ENCODE results near the gene MRPS21. TPM values are rescaled to one million over a fixed set of nuclear protein-coding genes. Genes with fewer than 3 reads are reported as not detected.
"Not testable (repeated sequence)": the region's sequence is repeated elsewhere in the genome, so short reads cannot be mapped to it uniquely, and the experiment has no call there.

MRPS21 gene
- total RNA-seq, 4 donors from 2014 or later = 28.6 to 59.3 (median 38.6) TPM

DNA sequence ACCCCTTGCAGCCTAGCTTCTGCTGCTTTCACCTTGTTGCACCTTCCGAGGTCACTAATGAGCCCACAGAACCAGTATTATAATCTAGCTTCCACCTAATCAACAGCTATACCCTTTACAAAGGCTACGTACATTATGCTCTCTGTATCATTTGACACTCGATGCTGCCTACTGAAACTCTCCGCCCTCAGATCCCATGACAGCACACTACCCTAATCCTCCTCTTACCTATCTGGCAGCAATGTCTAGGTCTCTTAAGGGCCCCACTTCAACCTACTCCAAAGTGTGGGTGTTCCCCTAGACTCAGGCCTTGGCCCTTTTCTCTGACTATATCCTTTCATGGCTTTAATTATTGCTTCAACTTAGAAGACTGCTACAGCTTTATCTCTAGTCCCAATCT, 4.8 kb upstream of the MRPS21 start:
- intact Hi-C loops (cut with DNase I; ENCODE audit: low total_unique reads) = no loop called here
- H3K4me1 ChIP-seq = peaks cover 0 to 3% of the 10 kb centered on the region in 2 donors
- H3K4me3 ChIP-seq = no peak overlapping the region
- TF ChIP-seq POLR2A (IDR thresholded peaks at IDR 0.05) = no peak
- TF ChIP-seq, protein P1, sequence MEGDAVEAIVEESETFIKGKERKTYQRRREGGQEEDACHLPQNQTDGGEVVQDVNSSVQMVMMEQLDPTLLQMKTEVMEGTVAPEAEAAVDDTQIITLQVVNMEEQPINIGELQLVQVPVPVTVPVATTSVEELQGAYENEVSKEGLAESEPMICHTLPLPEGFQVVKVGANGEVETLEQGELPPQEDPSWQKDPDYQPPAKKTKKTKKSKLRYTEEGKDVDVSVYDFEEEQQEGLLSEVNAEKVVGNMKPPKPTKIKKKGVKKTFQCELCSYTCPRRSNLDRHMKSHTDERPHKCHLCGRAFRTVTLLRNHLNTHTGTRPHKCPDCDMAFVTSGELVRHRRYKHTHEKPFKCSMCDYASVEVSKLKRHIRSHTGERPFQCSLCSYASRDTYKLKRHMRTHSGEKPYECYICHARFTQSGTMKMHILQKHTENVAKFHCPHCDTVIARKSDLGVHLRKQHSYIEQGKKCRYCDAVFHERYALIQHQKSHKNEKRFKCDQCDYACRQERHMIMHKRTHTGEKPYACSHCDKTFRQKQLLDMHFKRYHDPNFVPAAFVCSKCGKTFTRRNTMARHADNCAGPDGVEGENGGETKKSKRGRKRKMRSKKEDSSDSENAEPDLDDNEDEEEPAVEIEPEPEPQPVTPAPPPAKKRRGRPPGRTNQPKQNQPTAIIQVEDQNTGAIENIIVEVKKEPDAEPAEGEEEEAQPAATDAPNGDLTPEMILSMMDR (IDR thresholded peaks at IDR 0.05) = no peak
- H3K36me3 ChIP-seq = no peaks in the 10 kb centered on the region
- no peaks in the 10 kb centered on the region for H3K27me3 ChIP-seq
- DNase-seq = no peak
- H3K27ac ChIP-seq = no peak overlapping the region
- no peaks in the 10 kb centered on the region for H3K9me3 ChIP-seq

DNA sequence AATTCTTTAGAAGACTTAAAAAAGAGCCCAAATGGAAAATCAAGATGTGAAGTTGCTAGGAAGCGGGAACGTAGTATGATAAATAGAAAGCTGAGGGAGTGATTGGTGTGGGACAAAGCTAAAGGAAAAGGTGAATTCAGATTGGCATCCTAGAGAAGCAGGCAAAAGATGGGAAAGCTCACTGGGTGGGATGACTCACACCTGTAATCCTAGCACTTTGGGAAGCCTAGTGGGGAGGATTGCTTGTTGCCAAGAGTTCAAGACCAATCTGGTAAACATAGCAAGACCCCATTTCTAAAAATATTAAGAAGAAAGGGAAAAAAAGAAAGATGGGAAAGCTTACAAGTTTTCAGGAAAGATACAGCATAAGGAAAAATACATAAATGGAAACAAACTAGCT, 1.8 kb downstream of the MRPS21 start:
- no peaks in the 10 kb centered on the region for H3K36me3 ChIP-seq

DNA sequence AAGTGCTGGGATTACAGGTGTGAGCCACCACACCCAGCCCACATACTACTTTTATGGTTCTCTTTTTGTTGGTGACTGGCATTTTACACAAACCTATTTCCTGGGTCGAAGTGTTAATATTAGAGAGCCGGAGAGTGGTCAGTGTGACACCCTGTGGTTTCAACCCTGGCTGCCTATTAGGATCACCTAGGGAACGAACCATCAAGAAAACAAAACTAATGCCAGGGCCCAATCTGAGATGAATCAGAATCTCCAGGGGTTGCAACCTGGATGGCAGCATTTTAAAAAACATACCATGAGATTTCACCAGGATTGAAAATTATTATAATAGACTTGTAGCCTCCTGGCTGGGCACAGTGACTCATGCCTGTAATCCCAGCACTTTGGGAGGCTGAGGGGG, 6.1 kb downstream of the MRPS21 start:
- Histone ChIP-seq H3K27me3 (no peaks in the 10 kb centered on the region), H3K36me3 (no peaks in the 10 kb centered on the region), H3K4me3 (no peak overlapping the region), H3K4me1 (no peaks in the 10 kb centered on the region), H3K9me3 (no peaks in the 10 kb centered on the region), H3K27ac (no peak overlapping the region)
- DNase-seq = no peak
- TF ChIP-seq POLR2A (IDR thresholded peaks at IDR 0.05) = no peak
- TF ChIP-seq, protein P1 (IDR thresholded peaks at IDR 0.05) = no peak
- intact Hi-C loops (cut with DNase I; ENCODE audit: low total_unique reads) = no loop called here

More for the DNA sequence above, 1.8 kb downstream of the MRPS21 start:
- TF ChIP-seq, protein P1 (IDR thresholded peaks at IDR 0.05) = no peak
- no peak for TF ChIP-seq POLR2A (IDR thresholded peaks at IDR 0.05)
- Histone ChIP-seq H3K4me3 (no peak overlapping the region), H3K4me1 (peaks cover 0 to 3% of the 10 kb centered on the region in 2 donors), H3K27me3 (no peaks in the 10 kb centered on the region), H3K27ac (no peak overlapping the region), H3K9me3 (no peaks in the 10 kb centered on the region)
- no peak for DNase-seq
- intact Hi-C loops (cut with DNase I; ENCODE audit: low total_unique reads) = no loop called here

DNA sequence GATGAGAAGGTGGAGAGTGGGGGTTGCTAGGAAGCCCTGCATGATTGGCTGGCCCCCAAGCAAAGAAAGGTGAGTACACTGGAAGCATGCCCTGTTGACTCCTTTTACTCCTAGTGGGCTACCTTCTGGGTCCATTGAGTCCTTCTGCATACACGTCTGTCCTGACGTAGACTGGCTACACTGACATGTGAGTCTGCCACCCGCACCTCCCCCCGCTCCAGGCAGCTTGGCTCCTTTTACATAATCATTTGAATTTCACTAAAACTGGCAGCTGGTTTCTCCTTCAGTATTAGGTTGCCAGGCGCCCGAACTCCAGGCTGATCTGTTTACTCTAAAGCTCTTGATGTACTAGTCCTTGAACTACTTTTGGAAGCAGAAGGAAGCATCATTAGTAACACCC, 8.7 kb downstream of the MRPS21 start:
- H3K36me3 ChIP-seq = no peaks in the 10 kb centered on the region
- no peak overlapping the region for H3K27ac ChIP-seq
- intact Hi-C loops (cut with DNase I; ENCODE audit: low total_unique reads) = no loop called here
- no peak overlapping the region for H3K4me3 ChIP-seq
- no peak for DNase-seq
- no peaks in the 10 kb centered on the region for H3K4me1 ChIP-seq
- no peaks in the 10 kb centered on the region for H3K27me3 ChIP-seq
- H3K9me3 ChIP-seq = no peaks in the 10 kb centered on the region
- TF ChIP-seq, protein P1 (IDR thresholded peaks at IDR 0.05) = no peak
- TF ChIP-seq POLR2A (IDR thresholded peaks at IDR 0.05) = no peak

DNA sequence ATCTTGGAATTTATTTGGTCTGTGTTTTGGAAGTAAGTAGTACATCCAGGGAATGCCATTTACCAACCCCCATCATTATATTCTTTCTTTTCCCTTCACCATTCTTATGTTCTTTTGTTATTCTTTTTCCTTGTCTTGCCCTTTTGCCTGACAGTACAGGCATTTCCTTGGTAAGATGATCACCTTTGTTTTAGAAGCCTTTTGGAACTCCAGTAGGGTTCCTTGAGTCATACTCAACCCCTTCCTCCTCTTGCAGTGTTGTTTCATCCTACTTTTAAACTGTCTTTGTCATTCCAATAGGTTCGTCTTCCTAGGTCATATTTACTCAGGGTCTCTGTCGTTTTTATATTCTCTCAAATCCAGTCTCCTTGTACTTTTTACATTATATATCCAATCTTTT, 9.2 kb downstream of the MRPS21 start:
- H3K36me3 ChIP-seq = no peaks in the 10 kb centered on the region

DNA sequence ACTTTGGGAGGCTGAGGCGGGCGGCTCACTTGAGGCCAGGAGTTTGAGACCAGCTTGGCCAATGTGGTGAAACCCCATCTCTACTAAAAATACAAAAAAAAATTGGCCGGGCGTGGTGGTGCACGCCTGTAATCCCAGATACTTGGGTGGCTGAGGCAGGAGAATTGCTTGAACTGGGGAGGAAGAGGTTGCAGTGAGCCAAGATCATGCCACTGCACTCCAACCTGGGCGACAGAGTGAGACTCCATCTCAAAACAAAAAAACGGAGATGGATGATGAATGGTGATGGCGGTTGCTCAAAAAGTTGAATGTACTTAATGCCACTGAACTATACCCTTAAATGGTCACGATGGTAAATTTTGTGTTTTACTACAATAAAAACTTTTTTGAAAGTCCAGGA, 14.9 kb downstream of the MRPS21 start:
- H3K4me3 ChIP-seq; H3K27ac ChIP-seq; intact Hi-C loops (cut with DNase I; ENCODE audit: low total_unique reads); H3K9me3 ChIP-seq; DNase-seq; H3K36me3 ChIP-seq; H3K27me3 ChIP-seq; H3K4me1 ChIP-seq: not testable (repeated sequence)

More for the DNA sequence above, 9.2 kb downstream of the MRPS21 start:
- no peak for DNase-seq
- H3K4me1 ChIP-seq = no peaks in the 10 kb centered on the region
- no peak overlapping the region for H3K4me3 ChIP-seq
- H3K27me3 ChIP-seq = no peaks in the 10 kb centered on the region
- no peak overlapping the region for H3K27ac ChIP-seq
- intact Hi-C loops (cut with DNase I; ENCODE audit: low total_unique reads) = no loop called here
- TF ChIP-seq POLR2A (IDR thresholded peaks at IDR 0.05) = no peak
- TF ChIP-seq, protein P1 (IDR thresholded peaks at IDR 0.05) = no peak
- no peaks in the 10 kb centered on the region for H3K9me3 ChIP-seq
